GM13977 (cell line): ENCODE measurements around the gene LDLRAP1.
"Not testable (repeated sequence)": the region's sequence is repeated elsewhere in the genome, so short reads cannot be mapped to it uniquely, and the experiment has no call there.

ENCODE experiments used
- DNase-seq: peaks from one replicate; pipeline ENCODE4 v3.0.0; 2012; ENCODE audit warnings: low spot score
- CTCF ChIP-seq: IDR thresholded peaks from 2 replicates; pipeline ENCODE4 v1.5.1; 2012; ENCODE audit warnings: mild to moderate bottlenecking, control low read depth; ENCODE audit not compliant: insufficient read depth; ENCODE audit errors: extremely low read depth, missing control alignments
- in situ Hi-C: fragments of 300-500 bp; cut with MboI; formaldehyde crosslinking; loops from one replicate; pipeline ENCODE4 v1.12.0; 2022; ENCODE audit warnings: low sequenced_read_pairs, low pct_unique_long_range_greater_than_20kb, mixed read lengths, inconsistent platforms; ENCODE audit not compliant: unreplicated experiment

Gene LDLRAP1

GRCh38 chr1:25503551-25504426 lies 39.6 kb upstream of the LDLRAP1 start:
- DNase-seq = no peak
- peak; percentile 64 for TF ChIP-seq CTCF
- in situ Hi-C loops = no loop called here

- DNase-seq = no peak
- in situ Hi-C loops = no loop called here
- no peak for TF ChIP-seq CTCF
These were observed 38.5 kb upstream of the LDLRAP1 start for GRCh38 chr1:25504706-25505595.

- no peak for DNase-seq
- in situ Hi-C loops = no loop called here
- TF ChIP-seq CTCF = no peak
These were observed 37.6 kb upstream of the LDLRAP1 start for GRCh38 chr1:25505656-25506385.

GRCh38 chr1:25506566-25507463 lies 36.6 kb upstream of the LDLRAP1 start:
- in situ Hi-C loops = not testable (repeated sequence)

GRCh38 chr1:25513666-25514065 lies 29.7 kb upstream of the LDLRAP1 start:
- TF ChIP-seq CTCF = no peak
- DNase-seq = no peak
- in situ Hi-C loops = no loop called here

More at GRCh38 chr1:25506566-25507463, 36.6 kb upstream of the LDLRAP1 start:
- DNase-seq = not testable (repeated sequence)

- DNase-seq = no peak
- no peak for TF ChIP-seq CTCF
- in situ Hi-C loops = no loop called here
These were observed 28.4 kb upstream of the LDLRAP1 start for GRCh38 chr1:25515033-25515432.
